Germinal center (tissue), 1 donor: ENCODE measurements around the gene ESR2.
"Not testable (repeated sequence)": the region's sequence is repeated elsewhere in the genome, so short reads cannot be mapped to it uniquely, and the experiment has no call there.

Experiments
- DNase-seq: peaks from one replicate; pipeline ENCODE4 v3.0.0; 2012; ENCODE audit warnings: mixed read lengths, low spot score

ESR2 gene

GRCh38 chr14:64081174-64081746 is 212.9 kb downstream of the ESR2 start:
- DNase-seq, result no peak

- no peak for DNase-seq
These were observed 213.7 kb downstream of the ESR2 start for GRCh38 chr14:64080452-64080851.

- no peak for DNase-seq
These were observed 218.6 kb downstream of the ESR2 start for GRCh38 chr14:64075613-64076005.

- DNase-seq, result no peak
These were observed 219.1 kb downstream of the ESR2 start for GRCh38 chr14:64074961-64075612.

- no peak for DNase-seq
These were observed 224.4 kb downstream of the ESR2 start for GRCh38 chr14:64069634-64070359.

GRCh38 chr14:64064447-64064846 is 229.7 kb downstream of the ESR2 start:
- no peak for DNase-seq

GRCh38 chr14:64062381-64063115 is 231.6 kb downstream of the ESR2 start:
- no peak for DNase-seq

- DNase-seq, result no peak
These were observed 232.5 kb downstream of the ESR2 start for GRCh38 chr14:64061706-64062105.

GRCh38 chr14:64061115-64061514 is 233.1 kb downstream of the ESR2 start:
- no peak for DNase-seq

GRCh38 chr14:64060648-64061096 is 233.5 kb downstream of the ESR2 start:
- peak; percentile 6 for DNase-seq

GRCh38 chr14:64060199-64060545 is 234.0 kb downstream of the ESR2 start:
- DNase-seq, result no peak

- no peak for DNase-seq
These were observed 234.5 kb downstream of the ESR2 start for GRCh38 chr14:64059454-64060198.

- DNase-seq, result no peak
These were observed 240.2 kb downstream of the ESR2 start for GRCh38 chr14:64053694-64054669.

GRCh38 chr14:64049616-64050381 is 244.4 kb downstream of the ESR2 start:
- no peak for DNase-seq

GRCh38 chr14:64045091-64045490 is 249.1 kb downstream of the ESR2 start:
- DNase-seq, result no peak

GRCh38 chr14:64043296-64043695 is 250.9 kb downstream of the ESR2 start:
- DNase-seq, result not testable (repeated sequence)

- no peak for DNase-seq
These were observed 254.1 kb downstream of the ESR2 start for GRCh38 chr14:64040044-64040443.

- DNase-seq, result no peak
These were observed 255.2 kb downstream of the ESR2 start for GRCh38 chr14:64038841-64039542.
